ENCODE results near the gene PTPN1. TPM values are rescaled to one million over a fixed set of nuclear protein-coding genes. Genes with fewer than 3 reads are reported as not detected.

The PTPN1 gene
- polyA plus RNA-seq, 1 of the 3 experiments (the other 2 are of a cell fraction) = 23.6 TPM

- Histone ChIP-seq H2AFZ (ENCODE audit: low read depth) (no peak overlapping the region), H3K9ac (no peak overlapping the region), H3K4me3 (ENCODE audit: low read depth in 2 of 2, low read length in 1 of 2) (no peak overlapping the region), H3K9me3 (no peaks in the 10 kb centered on the region), H4K20me1 (ENCODE audit: insufficient read depth) (no peaks in the 10 kb centered on the region), H3K4me2 (no peak overlapping the region), H3K4me1 (ENCODE audit: control insufficient read depth in 1 of 2, insufficient read depth in 2 of 2, low read depth in 1 of 2, low read length in 1 of 2) (peaks cover 0 to 4% of the 10 kb centered on the region in 2 experiments; a peak in 1 of 4 replicates), H3K79me2 (ENCODE audit: insufficient read depth) (no peaks in the 10 kb centered on the region), H3K36me3 (replicated peaks in 1 of 2; ENCODE audit: control insufficient read depth in 1 of 2, insufficient read depth in 2 of 2, low read length in 1 of 2) (no peaks in the 10 kb centered on the region), H3K9me2 (no peaks in the 10 kb centered on the region), H3K27me3 (ENCODE audit: insufficient read depth) (no peaks in the 10 kb centered on the region), H3F3A (replicated peaks; ENCODE audit: insufficient read depth) (no peaks in the 10 kb centered on the region), H3K27ac (ENCODE audit: low read depth in 2 of 2, low read length in 1 of 2) (no peak overlapping the region)
- POLR2A ChIA-PET = no interaction called here
- WGBS (ENCODE audit: low lambda C conversion rate) = 82% methylated on average over 15 of the region's 15 CpGs
- DNase-seq = no peak
- CTCF ChIA-PET = interaction anchor here (1.0 to 1.8 kb wide), 7 partner anchors 8 to 409 kb away, joined by 3 to 8 read pairs (median 4); no protein-coding TSS in a partner anchor
- TF ChIP-seq ELF1 (IDR thresholded peaks at IDR 0.05) = no peak
Measured at GRCh38 chr20:50595988-50596693, 86.0 kb downstream of the PTPN1 start.

DNA sequence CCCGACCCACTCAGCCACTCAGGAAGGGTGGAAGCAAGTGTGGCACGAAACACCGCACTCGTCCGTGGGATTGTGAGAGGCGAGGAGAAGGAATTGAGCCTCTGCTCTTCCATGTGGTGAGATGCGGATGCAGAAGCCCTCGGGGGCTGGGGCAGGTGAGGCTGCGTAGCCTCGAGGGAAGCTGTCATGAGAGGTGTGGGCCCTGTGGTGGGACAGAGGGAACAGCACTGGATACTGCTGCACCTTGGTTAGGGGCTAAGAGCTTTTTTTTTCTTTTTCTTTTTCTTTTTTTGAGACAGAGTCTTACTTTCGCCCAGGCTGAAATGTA lies 86.5 kb downstream of the PTPN1 start:
- Histone ChIP-seq H3F3A (replicated peaks; ENCODE audit: insufficient read depth) (no peaks in the 10 kb centered on the region), H4K20me1 (ENCODE audit: insufficient read depth) (no peaks in the 10 kb centered on the region), H3K36me3 (replicated peaks in 1 of 2; ENCODE audit: control insufficient read depth in 1 of 2, insufficient read depth in 2 of 2, low read length in 1 of 2) (no peaks in the 10 kb centered on the region), H3K9me2 (no peaks in the 10 kb centered on the region), H3K9ac (no peak overlapping the region), H3K4me3 (ENCODE audit: low read depth in 2 of 2, low read length in 1 of 2) (no peak overlapping the region), H3K4me2 (no peak overlapping the region), H3K79me2 (ENCODE audit: insufficient read depth) (no peaks in the 10 kb centered on the region), H3K27me3 (ENCODE audit: insufficient read depth) (no peaks in the 10 kb centered on the region), H3K9me3 (no peaks in the 10 kb centered on the region), H2AFZ (ENCODE audit: low read depth) (no peak overlapping the region), H3K27ac (ENCODE audit: low read depth in 2 of 2, low read length in 1 of 2) (no peak overlapping the region), H3K4me1 (ENCODE audit: control insufficient read depth in 1 of 2, insufficient read depth in 2 of 2, low read depth in 1 of 2, low read length in 1 of 2) (peaks cover 0 to 4% of the 10 kb centered on the region in 2 experiments; a peak in 1 of 4 replicates)
- POLR2A ChIA-PET = no interaction called here
- DNase-seq = no peak
- WGBS (ENCODE audit: low lambda C conversion rate) = 93% methylated on average over 11 of the region's 11 CpGs
- TF ChIP-seq, protein P1, sequence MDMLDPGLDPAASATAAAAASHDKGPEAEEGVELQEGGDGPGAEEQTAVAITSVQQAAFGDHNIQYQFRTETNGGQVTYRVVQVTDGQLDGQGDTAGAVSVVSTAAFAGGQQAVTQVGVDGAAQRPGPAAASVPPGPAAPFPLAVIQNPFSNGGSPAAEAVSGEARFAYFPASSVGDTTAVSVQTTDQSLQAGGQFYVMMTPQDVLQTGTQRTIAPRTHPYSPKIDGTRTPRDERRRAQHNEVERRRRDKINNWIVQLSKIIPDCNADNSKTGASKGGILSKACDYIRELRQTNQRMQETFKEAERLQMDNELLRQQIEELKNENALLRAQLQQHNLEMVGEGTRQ (IDR thresholded peaks at IDR 0.05; ENCODE audit: borderline replicate concordance, low read depth, low read length) = no peak
- no peak for TF ChIP-seq MEF2A (IDR thresholded peaks at IDR 0.05; ENCODE audit: borderline replicate concordance, low read depth)
- CTCF ChIA-PET = interaction anchor here (1.0 to 1.8 kb wide), 7 partner anchors 8 to 410 kb away, joined by 3 to 8 read pairs (median 4); no protein-coding TSS in a partner anchor

DNA sequence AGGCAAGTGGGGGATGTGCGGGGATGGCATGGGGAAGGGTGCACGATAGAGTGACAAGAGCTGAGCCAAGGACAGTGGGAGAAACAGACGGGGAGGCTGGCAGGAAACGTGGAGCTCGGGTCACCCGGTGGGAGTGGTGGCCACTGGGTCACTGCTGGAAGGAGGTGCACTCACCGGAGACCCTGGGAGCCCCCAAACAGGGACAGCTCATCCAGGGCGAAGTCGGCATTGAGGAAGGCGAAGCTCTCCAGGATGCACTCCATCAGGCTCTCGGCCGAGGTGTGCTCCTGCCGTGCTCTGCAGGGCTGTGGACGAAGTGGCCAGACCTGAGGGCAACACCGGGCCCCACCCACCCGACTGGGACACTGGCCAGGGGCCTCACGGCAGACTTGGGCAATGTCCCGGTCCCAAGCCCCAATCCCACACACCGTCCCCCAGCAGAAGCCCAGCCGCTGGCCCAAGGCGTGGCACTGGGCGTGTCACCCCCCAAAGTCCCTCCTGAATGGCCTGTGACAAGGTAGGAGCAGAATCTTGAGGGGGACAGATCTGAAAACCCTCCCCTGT lies 87.3 kb downstream of the PTPN1 start:
- H3K4me2 ChIP-seq = no peak overlapping the region
- POLR2A ChIA-PET = no interaction called here
- no peaks in the 10 kb centered on the region for H3K36me3 ChIP-seq (replicated peaks in 1 of 2; ENCODE audit: control insufficient read depth in 1 of 2, insufficient read depth in 2 of 2, low read length in 1 of 2)
- 88% methylated on average over 13 of the region's 22 CpGs for WGBS (ENCODE audit: low lambda C conversion rate)
- no peak overlapping the region for H2AFZ ChIP-seq (ENCODE audit: low read depth)
- H3K4me3 ChIP-seq (ENCODE audit: low read depth in 2 of 2, low read length in 1 of 2) = no peak overlapping the region
- H3F3A ChIP-seq (replicated peaks; ENCODE audit: insufficient read depth) = no peaks in the 10 kb centered on the region
- H3K4me1 ChIP-seq (ENCODE audit: control insufficient read depth in 1 of 2, insufficient read depth in 2 of 2, low read depth in 1 of 2, low read length in 1 of 2) = no peaks in the 10 kb centered on the region; a peak in 1 of 4 replicates
- no peaks in the 10 kb centered on the region for H4K20me1 ChIP-seq (ENCODE audit: insufficient read depth)
- H3K9me2 ChIP-seq = no peaks in the 10 kb centered on the region
- H3K9ac ChIP-seq = no peak overlapping the region
- CTCF ChIA-PET = interaction anchor here (1.3 to 1.8 kb wide), 4 partner anchors 9 to 409 kb away, joined by 4 to 8 read pairs (median 5); no protein-coding TSS in a partner anchor
- no peak for DNase-seq
- no peak overlapping the region for H3K27ac ChIP-seq (ENCODE audit: low read depth in 2 of 2, low read length in 1 of 2)
- H3K79me2 ChIP-seq (ENCODE audit: insufficient read depth) = no peaks in the 10 kb centered on the region
- no peaks in the 10 kb centered on the region for H3K9me3 ChIP-seq
- H3K27me3 ChIP-seq (ENCODE audit: insufficient read depth) = no peaks in the 10 kb centered on the region
- TF ChIP-seq EZH2phosphoT487 (IDR thresholded peaks at IDR 0.05; ENCODE audit: borderline replicate concordance, low read depth) = no peak
- TF ChIP-seq TCF12 (IDR thresholded peaks at IDR 0.05) = no peak
- TF ChIP-seq PBX3 (IDR thresholded peaks at IDR 0.05) = no peak
- TF ChIP-seq, protein P1 (IDR thresholded peaks at IDR 0.05; ENCODE audit: borderline replicate concordance, low read depth, low read length) = no peak
- TF ChIP-seq NFIC (IDR thresholded peaks at IDR 0.05; ENCODE audit: borderline replicate concordance) = no peak
- TF ChIP-seq SIN3A (IDR thresholded peaks at IDR 0.05; ENCODE audit: borderline replicate concordance, low read depth, low read length) = no peak
- TF ChIP-seq NRF1 (IDR thresholded peaks at IDR 0.05; ENCODE audit: low read depth, low read length) = no peak
- no peak for TF ChIP-seq RAD21 (IDR thresholded peaks at IDR 0.05; ENCODE audit: low read length)
- TF ChIP-seq MAX (IDR thresholded peaks at IDR 0.05; ENCODE audit: low read depth) = no peak
- TF ChIP-seq FOXM1 (IDR thresholded peaks at IDR 0.05; ENCODE audit: low read depth) = no peak
- TF ChIP-seq EP300 (IDR thresholded peaks at IDR 0.05; ENCODE audit: borderline replicate concordance in 1 of 2, low read depth in 1 of 2, low read length in 1 of 2) = no peak
- TF ChIP-seq, protein P2, sequence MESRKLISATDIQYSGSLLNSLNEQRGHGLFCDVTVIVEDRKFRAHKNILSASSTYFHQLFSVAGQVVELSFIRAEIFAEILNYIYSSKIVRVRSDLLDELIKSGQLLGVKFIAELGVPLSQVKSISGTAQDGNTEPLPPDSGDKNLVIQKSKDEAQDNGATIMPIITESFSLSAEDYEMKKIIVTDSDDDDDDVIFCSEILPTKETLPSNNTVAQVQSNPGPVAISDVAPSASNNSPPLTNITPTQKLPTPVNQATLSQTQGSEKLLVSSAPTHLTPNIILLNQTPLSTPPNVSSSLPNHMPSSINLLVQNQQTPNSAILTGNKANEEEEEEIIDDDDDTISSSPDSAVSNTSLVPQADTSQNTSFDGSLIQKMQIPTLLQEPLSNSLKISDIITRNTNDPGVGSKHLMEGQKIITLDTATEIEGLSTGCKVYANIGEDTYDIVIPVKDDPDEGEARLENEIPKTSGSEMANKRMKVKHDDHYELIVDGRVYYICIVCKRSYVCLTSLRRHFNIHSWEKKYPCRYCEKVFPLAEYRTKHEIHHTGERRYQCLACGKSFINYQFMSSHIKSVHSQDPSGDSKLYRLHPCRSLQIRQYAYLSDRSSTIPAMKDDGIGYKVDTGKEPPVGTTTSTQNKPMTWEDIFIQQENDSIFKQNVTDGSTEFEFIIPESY (IDR thresholded peaks at IDR 0.05; ENCODE audit: borderline replicate concordance, low read depth) = no peak
- TF ChIP-seq RCOR1 (IDR thresholded peaks at IDR 0.05; ENCODE audit: low read length) = no peak
